ENCODE results near the gene SNX2. TPM values are rescaled to one million over a fixed set of nuclear protein-coding genes. Genes with fewer than 3 reads are reported as not detected.
"Not testable (repeated sequence)": the region's sequence is repeated elsewhere in the genome, so short reads cannot be mapped to it uniquely, and the experiment has no call there.

Gene SNX2
- total RNA-seq, 2 donors from 2014 or later = 52.4 to 57.4 TPM

- DNase-seq (no peak), ATAC-seq (peak; percentile 32)
- peaks cover 2% of the 10 kb centered on the region for H3K36me3 Mint-ChIP-seq (ENCODE audit: low read depth)
- no peak overlapping the region for H3K27ac Mint-ChIP-seq
- H3K27me3 Mint-ChIP-seq = peaks cover 26% of the 10 kb centered on the region
- H3K4me1 Mint-ChIP-seq = peaks cover 2% of the 10 kb centered on the region
- no peak overlapping the region for H3K4me3 Mint-ChIP-seq
- H3K9me3 ChIP-seq (ENCODE audit: control insufficient read depth, low read length, poor library complexity, severe bottlenecking) = no peaks in the 10 kb centered on the region
Observed at GRCh38 chr5:122756264-122756911, 18.5 kb upstream of the SNX2 start.

DNA sequence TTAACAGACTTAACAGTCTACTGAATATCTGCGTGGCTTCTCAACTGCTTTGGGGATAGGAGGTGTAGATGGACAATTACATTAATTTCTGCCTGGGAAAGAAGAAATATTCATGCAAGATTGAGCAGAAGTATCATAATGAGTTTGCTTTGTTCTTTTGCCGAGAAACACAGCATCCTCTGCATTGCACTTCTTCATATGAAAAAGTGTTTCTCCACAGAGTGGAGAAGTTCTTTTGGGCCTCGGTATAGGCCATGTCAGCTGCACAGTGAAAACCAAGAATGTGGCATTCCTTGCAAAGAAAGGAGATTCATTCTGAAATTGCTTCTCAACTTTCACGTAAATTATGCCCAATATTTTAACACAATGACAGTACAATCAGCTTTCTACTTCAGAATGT lies 17.6 kb upstream of the SNX2 start:
- ATAC-seq (no peak), DNase-seq (no peak)
- no peak overlapping the region for H3K4me3 Mint-ChIP-seq
- H3K4me1 Mint-ChIP-seq = peaks cover 2% of the 10 kb centered on the region
- peaks cover 17% of the 10 kb centered on the region for H3K27me3 Mint-ChIP-seq
- peaks cover 2% of the 10 kb centered on the region for H3K36me3 Mint-ChIP-seq (ENCODE audit: low read depth)
- no peak overlapping the region for H3K27ac Mint-ChIP-seq
- H3K9me3 ChIP-seq (ENCODE audit: control insufficient read depth, low read length, poor library complexity, severe bottlenecking) = no peaks in the 10 kb centered on the region

DNA sequence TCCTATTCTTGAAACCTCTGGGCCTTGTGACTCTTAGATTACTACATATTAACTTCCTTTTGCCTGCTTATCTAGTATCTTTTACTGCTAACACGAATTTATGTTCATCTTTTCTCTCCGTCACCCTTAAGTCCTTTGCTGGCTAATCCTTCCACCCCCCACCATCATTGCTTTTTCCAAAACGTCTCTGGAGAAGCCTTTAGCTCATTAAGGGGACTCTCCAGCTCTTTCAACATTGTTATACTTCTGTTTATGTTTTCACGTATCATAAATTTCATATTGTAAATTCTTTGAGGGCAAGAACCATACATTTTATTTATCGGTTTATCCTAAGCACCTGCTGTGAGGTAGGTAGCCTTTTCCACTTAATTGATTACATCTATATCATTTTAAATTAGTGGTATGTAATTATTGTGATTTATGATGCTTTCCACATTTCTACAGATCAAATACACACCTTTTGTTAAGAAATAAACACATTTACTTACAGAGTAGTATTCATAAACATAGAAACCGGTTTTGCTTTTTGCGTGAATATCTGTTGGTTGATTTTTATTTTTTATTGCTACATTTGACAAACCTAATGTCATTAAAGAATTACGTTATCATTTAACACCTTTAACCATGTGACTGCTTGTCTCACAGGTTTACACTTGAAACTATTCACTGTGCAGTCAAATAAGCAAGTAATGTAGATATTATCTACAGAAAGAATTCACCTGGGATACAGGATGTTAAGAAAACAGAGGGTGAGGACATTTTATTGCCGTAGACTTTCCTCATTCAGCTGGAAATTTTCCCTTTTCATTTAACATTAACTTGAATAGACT lies 15.4 kb upstream of the SNX2 start:
- no peak overlapping the region for H3K4me3 Mint-ChIP-seq
- H3K27me3 Mint-ChIP-seq = peaks cover 8% of the 10 kb centered on the region
- ATAC-seq (no peak), DNase-seq (no peak)
- no peaks in the 10 kb centered on the region for H3K9me3 ChIP-seq (ENCODE audit: control insufficient read depth, low read length, poor library complexity, severe bottlenecking)
- peaks cover 2% of the 10 kb centered on the region for H3K4me1 Mint-ChIP-seq
- H3K36me3 Mint-ChIP-seq (ENCODE audit: low read depth) = no peaks in the 10 kb centered on the region
- no peak overlapping the region for H3K27ac Mint-ChIP-seq

DNA sequence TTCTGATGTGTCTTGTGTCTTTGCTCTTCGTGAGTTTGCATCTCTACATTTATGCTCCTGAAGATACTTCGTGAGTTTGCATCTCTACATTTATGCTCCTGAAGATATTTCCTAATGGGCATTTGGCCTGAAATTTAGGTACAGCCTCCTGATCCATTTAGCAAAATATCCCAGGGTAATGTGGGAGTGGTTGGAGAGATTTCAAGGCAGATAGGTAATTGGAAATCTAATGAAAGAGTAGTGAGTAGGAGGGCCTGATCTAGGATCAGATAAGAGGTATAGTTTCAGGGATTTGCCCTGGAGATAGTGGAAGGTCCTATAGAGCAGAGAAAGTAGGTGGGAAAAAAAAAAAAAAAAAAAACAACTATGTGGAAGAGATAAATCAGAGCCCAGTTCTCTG lies 14.6 kb upstream of the SNX2 start:
- Mint-ChIP-seq H3K36me3 (ENCODE audit: low read depth) (no peaks in the 10 kb centered on the region), H3K27ac (no peak overlapping the region), H3K4me1 (peaks cover 2% of the 10 kb centered on the region), H3K4me3 (no peak overlapping the region), H3K27me3 (peaks cover 9% of the 10 kb centered on the region)
- ATAC-seq (no peak), DNase-seq (no peak)
- no peaks in the 10 kb centered on the region for H3K9me3 ChIP-seq (ENCODE audit: control insufficient read depth, low read length, poor library complexity, severe bottlenecking)

DNA sequence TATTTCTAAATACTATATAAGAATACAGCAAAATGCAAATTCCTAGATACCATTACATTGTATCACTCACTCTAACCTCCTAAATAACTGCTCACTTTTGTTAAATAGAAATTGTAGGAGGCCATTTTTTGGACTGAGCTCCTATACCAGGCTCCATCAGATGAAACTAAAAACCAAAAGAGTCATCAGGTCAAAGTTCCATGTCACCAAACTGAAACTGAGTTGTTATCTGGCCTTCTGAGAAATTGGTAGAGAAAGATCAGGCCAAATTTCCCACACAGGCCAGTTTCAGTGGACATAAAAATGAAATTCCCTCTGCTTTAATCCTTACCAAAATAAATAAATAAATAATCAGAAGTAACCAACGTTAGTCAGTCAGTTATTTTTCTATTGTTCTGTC lies 13.8 kb upstream of the SNX2 start:
- no peaks in the 10 kb centered on the region for H3K4me1 Mint-ChIP-seq
- H3K27ac Mint-ChIP-seq = no peak overlapping the region
- ATAC-seq = no peak

GRCh38 chr5:122761896-122762295 lies 13.0 kb upstream of the SNX2 start:
- H3K9me3 ChIP-seq (ENCODE audit: control insufficient read depth, low read length, poor library complexity, severe bottlenecking); ATAC-seq; DNase-seq; H3K27ac Mint-ChIP-seq; H3K36me3 Mint-ChIP-seq (ENCODE audit: low read depth); H3K4me3 Mint-ChIP-seq; H3K27me3 Mint-ChIP-seq; H3K4me1 Mint-ChIP-seq: not testable (repeated sequence)

More for the DNA sequence above, 13.8 kb upstream of the SNX2 start:
- H3K36me3 Mint-ChIP-seq (ENCODE audit: low read depth) = no peaks in the 10 kb centered on the region
- H3K4me3 Mint-ChIP-seq = no peak overlapping the region
- DNase-seq = no peak
- peaks cover 5% of the 10 kb centered on the region for H3K27me3 Mint-ChIP-seq
- no peaks in the 10 kb centered on the region for H3K9me3 ChIP-seq (ENCODE audit: control insufficient read depth, low read length, poor library complexity, severe bottlenecking)

- Mint-ChIP-seq H3K27me3 (peaks cover 9% of the 10 kb centered on the region), H3K36me3 (ENCODE audit: low read depth) (no peaks in the 10 kb centered on the region), H3K4me1 (no peaks in the 10 kb centered on the region), H3K27ac (no peak overlapping the region), H3K4me3 (no peak overlapping the region)
- DNase-seq (no peak), ATAC-seq (no peak)
- H3K9me3 ChIP-seq (ENCODE audit: control insufficient read depth, low read length, poor library complexity, severe bottlenecking) = no peaks in the 10 kb centered on the region
Observed at GRCh38 chr5:122766130-122766529, 8.8 kb upstream of the SNX2 start.

DNA sequence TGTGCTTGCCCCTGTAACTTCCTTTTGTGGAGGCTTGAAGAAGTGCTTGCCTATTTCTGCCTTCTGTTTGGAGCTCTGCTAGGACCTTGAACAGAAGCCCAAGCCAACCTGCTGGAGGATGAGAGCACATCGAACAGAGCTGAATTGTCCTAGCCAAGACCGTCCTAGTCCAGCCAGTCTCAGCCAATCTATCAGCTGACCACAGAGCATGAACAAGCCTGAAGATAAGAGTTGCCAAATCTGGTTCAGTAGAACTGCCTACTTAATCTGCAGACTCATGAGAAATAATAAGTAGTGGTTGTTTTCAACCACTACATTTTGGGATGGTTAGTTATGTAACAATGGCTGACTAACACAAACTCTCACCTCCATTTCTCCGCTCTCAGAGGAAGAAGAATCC lies 4.4 kb upstream of the SNX2 start:
- Mint-ChIP-seq H3K4me1 (peaks cover 7% of the 10 kb centered on the region), H3K27me3 (peaks cover 6% of the 10 kb centered on the region), H3K4me3 (no peak overlapping the region), H3K36me3 (ENCODE audit: low read depth) (no peaks in the 10 kb centered on the region), H3K27ac (no peak overlapping the region)
- no peak for ATAC-seq
- no peaks in the 10 kb centered on the region for H3K9me3 ChIP-seq (ENCODE audit: control insufficient read depth, low read length, poor library complexity, severe bottlenecking)
- no peak for DNase-seq

DNA sequence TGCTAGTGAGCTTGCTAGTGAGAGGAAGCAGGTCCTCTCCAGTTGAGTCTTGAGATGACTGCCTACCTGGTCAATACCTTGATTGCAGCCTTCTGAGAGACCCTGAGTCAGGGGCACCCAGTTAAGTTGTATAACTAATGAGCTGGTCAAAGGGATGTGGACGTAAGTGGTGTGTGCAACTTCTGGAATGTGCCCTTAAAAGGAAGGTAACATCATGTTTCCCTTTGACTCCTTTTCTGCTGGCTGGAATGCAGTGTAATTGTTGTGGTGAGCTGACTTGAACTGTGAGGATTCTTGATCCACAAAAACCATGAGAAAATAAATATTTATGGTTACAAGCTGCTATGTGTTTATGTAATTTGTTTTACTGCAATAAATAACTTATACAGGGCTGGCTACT lies 2.4 kb upstream of the SNX2 start:
- ATAC-seq = no peak
- H3K9me3 ChIP-seq (ENCODE audit: control insufficient read depth, low read length, poor library complexity, severe bottlenecking) = no peaks in the 10 kb centered on the region
- peak overlapping the region; percentile 34 for H3K27ac Mint-ChIP-seq
- no peaks in the 10 kb centered on the region for H3K36me3 Mint-ChIP-seq (ENCODE audit: low read depth)
- H3K4me1 Mint-ChIP-seq = peaks cover 10% of the 10 kb centered on the region
- H3K27me3 Mint-ChIP-seq = peaks cover 3% of the 10 kb centered on the region
- H3K4me3 Mint-ChIP-seq = no peak overlapping the region
- DNase-seq = no peak

GRCh38 chr5:122773619-122774018 lies 1.3 kb upstream of the SNX2 start:
- DNase-seq = no peak

GRCh38 chr5:122774519-122774860 lies 390 bp upstream of the SNX2 start:
- ATAC-seq = peak; percentile 9
- Mint-ChIP-seq H3K4me1 (peaks cover 25% of the 10 kb centered on the region), H3K27me3 (no peaks in the 10 kb centered on the region), H3K36me3 (ENCODE audit: low read depth) (no peaks in the 10 kb centered on the region), H3K4me3 (peak overlapping the region; percentile 98), H3K27ac (peak overlapping the region; percentile 96)
- H3K9me3 ChIP-seq (ENCODE audit: control insufficient read depth, low read length, poor library complexity, severe bottlenecking) = no peaks in the 10 kb centered on the region
- no peak for DNase-seq

More at GRCh38 chr5:122773619-122774018, 1.3 kb upstream of the SNX2 start:
- peak overlapping the region; percentile 70 for H3K4me3 Mint-ChIP-seq
- ATAC-seq = no peak
- no peaks in the 10 kb centered on the region for H3K27me3 Mint-ChIP-seq
- H3K27ac Mint-ChIP-seq = peak overlapping the region; percentile 96
- peaks cover 19% of the 10 kb centered on the region for H3K4me1 Mint-ChIP-seq
- H3K9me3 ChIP-seq (ENCODE audit: control insufficient read depth, low read length, poor library complexity, severe bottlenecking) = no peaks in the 10 kb centered on the region
- no peaks in the 10 kb centered on the region for H3K36me3 Mint-ChIP-seq (ENCODE audit: low read depth)

- peaks cover 2% of the 10 kb centered on the region for H3K36me3 Mint-ChIP-seq (ENCODE audit: low read depth)
- H3K27ac Mint-ChIP-seq = peak overlapping the region; percentile 96
- H3K9me3 ChIP-seq (ENCODE audit: control insufficient read depth, low read length, poor library complexity, severe bottlenecking) = no peaks in the 10 kb centered on the region
- ATAC-seq = no peak
- DNase-seq = peak in 1 of 3 donors; percentile 10
- H3K4me3 Mint-ChIP-seq = peak overlapping the region; percentile 98
- H3K4me1 Mint-ChIP-seq = peaks cover 30% of the 10 kb centered on the region
- H3K27me3 Mint-ChIP-seq = no peaks in the 10 kb centered on the region
Observed at GRCh38 chr5:122775550-122776542, 966 bp downstream of the SNX2 start.

DNA sequence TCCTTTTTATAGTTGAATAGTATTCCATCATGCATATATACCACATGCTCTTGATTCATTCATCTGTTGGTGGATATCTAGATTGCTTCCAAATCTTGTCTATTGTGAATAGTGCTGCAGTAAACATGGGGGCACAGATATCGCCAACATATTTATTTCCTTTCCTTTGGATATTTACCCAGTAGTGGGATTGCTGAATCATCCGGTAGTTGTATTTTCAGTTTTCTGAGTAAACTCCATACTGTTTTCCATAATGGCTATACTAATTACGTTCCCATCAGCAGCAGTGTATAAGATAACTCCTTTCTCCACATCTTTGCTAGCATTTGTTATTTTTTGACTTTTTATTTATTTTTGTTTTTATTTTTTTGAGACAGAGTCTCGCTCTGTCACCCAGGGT lies 3.3 kb downstream of the SNX2 start:
- peak overlapping the region; percentile 51 for H3K27ac Mint-ChIP-seq
- peak overlapping the region; percentile 43 for H3K4me3 Mint-ChIP-seq

More for the DNA sequence above, 3.3 kb downstream of the SNX2 start:
- H3K4me1 Mint-ChIP-seq = peaks cover 33% of the 10 kb centered on the region
- no peaks in the 10 kb centered on the region for H3K9me3 ChIP-seq (ENCODE audit: control insufficient read depth, low read length, poor library complexity, severe bottlenecking)
- DNase-seq (no peak), ATAC-seq (no peak)
- H3K36me3 Mint-ChIP-seq (ENCODE audit: low read depth) = peaks cover 2% of the 10 kb centered on the region
- H3K27me3 Mint-ChIP-seq = no peaks in the 10 kb centered on the region
